ENCODE results near the gene MYRIP. TPM values are rescaled to one million over a fixed set of nuclear protein-coding genes. Genes with fewer than 3 reads are reported as not detected.

MYRIP gene
- polyA plus RNA-seq, 3 donors: not detected

- no CpG with 5 or more reads among the region's 4 CpGs for WGBS (ENCODE audit: insufficient coverage)
- H3K9ac ChIP-seq (ENCODE audit: insufficient read depth, low read length, poor library complexity, severe bottlenecking): no peak overlapping the region
Observed at GRCh38 chr3:40267937-40268724, 458.7 kb downstream of the MYRIP start.

DNA sequence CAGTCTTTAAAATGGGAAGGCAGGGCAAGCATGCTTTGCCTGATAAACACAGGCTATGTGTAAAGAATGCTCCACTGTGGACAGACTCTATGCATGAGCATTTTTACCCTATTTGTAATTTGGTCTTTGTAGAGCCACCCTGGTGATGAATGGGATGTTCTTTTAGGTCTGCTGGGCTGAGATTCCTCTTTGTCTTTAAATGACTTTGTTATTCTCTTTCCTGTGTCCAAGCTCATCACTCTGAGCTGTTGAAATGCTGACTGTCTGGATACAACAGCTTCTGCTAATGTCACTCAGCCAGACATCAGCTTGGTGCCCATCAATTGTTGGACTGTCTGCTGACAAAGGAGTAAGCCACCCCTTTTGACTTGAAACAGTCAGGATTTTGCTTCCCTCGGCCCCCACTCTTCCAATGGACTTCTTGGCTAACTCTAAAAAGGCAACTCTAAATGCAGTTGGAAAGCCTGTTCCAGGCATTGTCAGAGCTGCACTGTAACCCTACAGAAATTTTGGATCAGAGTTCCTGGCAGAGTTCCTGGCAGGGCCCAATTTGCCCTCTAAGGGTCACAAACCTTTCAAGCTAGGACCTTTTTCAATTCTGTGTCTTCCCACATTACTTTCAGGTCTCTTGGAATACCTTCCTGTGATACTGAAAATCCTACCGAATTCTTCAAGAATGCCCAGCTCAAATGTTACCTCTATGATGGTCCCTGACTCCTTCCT lies 459.6 kb downstream of the MYRIP start:
- Histone ChIP-seq H3K27ac (ENCODE audit: low read depth in 1 of 2, low read length in 2 of 2) (no peak overlapping the region), H3K4me2 (replicated peaks; ENCODE audit: extremely low read depth, low read length, poor library complexity, severe bottlenecking) (no peak overlapping the region), H3K36me3 (replicated peaks in 1 of 2; ENCODE audit: control insufficient read depth in 1 of 2, insufficient read depth in 2 of 2, low read length in 2 of 2) (no peaks in the 10 kb centered on the region), H4K20me1 (ENCODE audit: insufficient read depth, low read length) (no peaks in the 10 kb centered on the region), H2AFZ (ENCODE audit: insufficient read depth, low read depth, low read length, poor library complexity, severe bottlenecking) (no peak overlapping the region), H3K9me3 (replicated peaks in 1 of 2; ENCODE audit: control insufficient read depth in 1 of 2, insufficient read depth in 1 of 2, low read length in 2 of 2) (peaks cover 0 to 4% of the 10 kb centered on the region in 2 donors), H3K4me3 (replicated peaks in 1 of 3; ENCODE audit: low read depth in 2 of 3, low read length in 3 of 3) (no peak overlapping the region), H3K79me2 (ENCODE audit: insufficient read depth, low read length) (no peaks in the 10 kb centered on the region), H3K27me3 (ENCODE audit: control insufficient read depth in 2 of 2, insufficient read depth in 2 of 2, low read length in 2 of 2) (no peaks in the 10 kb centered on the region), H3K4me1 (ENCODE audit: control insufficient read depth in 1 of 2, insufficient read depth in 2 of 2, low read length in 2 of 2) (no peaks in the 10 kb centered on the region), H3K9ac (ENCODE audit: insufficient read depth, low read length, poor library complexity, severe bottlenecking) (no peak overlapping the region)
- H3K4me1 Mint-ChIP-seq: no peaks in the 10 kb centered on the region
- peaks cover 0 to 2% of the 10 kb centered on the region in 2 donors for H3K36me3 Mint-ChIP-seq
- DNase-seq: no peak
- no peak overlapping the region for H3K27ac Mint-ChIP-seq
- WGBS (ENCODE audit: insufficient coverage): 100% methylated on average over 2 of the region's 2 CpGs
- no peak overlapping the region for H3K4me3 Mint-ChIP-seq
- TF ChIP-seq, protein P1, sequence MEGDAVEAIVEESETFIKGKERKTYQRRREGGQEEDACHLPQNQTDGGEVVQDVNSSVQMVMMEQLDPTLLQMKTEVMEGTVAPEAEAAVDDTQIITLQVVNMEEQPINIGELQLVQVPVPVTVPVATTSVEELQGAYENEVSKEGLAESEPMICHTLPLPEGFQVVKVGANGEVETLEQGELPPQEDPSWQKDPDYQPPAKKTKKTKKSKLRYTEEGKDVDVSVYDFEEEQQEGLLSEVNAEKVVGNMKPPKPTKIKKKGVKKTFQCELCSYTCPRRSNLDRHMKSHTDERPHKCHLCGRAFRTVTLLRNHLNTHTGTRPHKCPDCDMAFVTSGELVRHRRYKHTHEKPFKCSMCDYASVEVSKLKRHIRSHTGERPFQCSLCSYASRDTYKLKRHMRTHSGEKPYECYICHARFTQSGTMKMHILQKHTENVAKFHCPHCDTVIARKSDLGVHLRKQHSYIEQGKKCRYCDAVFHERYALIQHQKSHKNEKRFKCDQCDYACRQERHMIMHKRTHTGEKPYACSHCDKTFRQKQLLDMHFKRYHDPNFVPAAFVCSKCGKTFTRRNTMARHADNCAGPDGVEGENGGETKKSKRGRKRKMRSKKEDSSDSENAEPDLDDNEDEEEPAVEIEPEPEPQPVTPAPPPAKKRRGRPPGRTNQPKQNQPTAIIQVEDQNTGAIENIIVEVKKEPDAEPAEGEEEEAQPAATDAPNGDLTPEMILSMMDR (IDR thresholded peaks at IDR 0.05): no peak
- peaks cover 0 to 13% (median 3%) of the 10 kb centered on the region in 7 donors for H3K9me3 Mint-ChIP-seq
- intact Hi-C loops (cut with micrococcal nuclease): no loop called here
- peaks cover 0 to 2% (median 2%) of the 10 kb centered on the region in 3 donors for H3K27me3 Mint-ChIP-seq (ENCODE audit: low read depth in 3 of 3)

More at GRCh38 chr3:40267937-40268724, 458.7 kb downstream of the MYRIP start:
- Histone ChIP-seq H2AFZ (ENCODE audit: insufficient read depth, low read depth, low read length, poor library complexity, severe bottlenecking) (no peak overlapping the region), H3K4me2 (replicated peaks; ENCODE audit: extremely low read depth, low read length, poor library complexity, severe bottlenecking) (no peak overlapping the region), H3K79me2 (ENCODE audit: insufficient read depth, low read length) (no peaks in the 10 kb centered on the region), H3K36me3 (replicated peaks in 1 of 2; ENCODE audit: control insufficient read depth in 1 of 2, insufficient read depth in 2 of 2, low read length in 2 of 2) (no peaks in the 10 kb centered on the region), H3K27me3 (ENCODE audit: control insufficient read depth in 2 of 2, insufficient read depth in 2 of 2, low read length in 2 of 2) (no peaks in the 10 kb centered on the region), H3K4me3 (replicated peaks in 1 of 3; ENCODE audit: low read depth in 2 of 3, low read length in 3 of 3) (no peak overlapping the region), H3K4me1 (ENCODE audit: control insufficient read depth in 1 of 2, insufficient read depth in 2 of 2, low read length in 2 of 2) (no peaks in the 10 kb centered on the region), H4K20me1 (ENCODE audit: insufficient read depth, low read length) (no peaks in the 10 kb centered on the region), H3K9me3 (replicated peaks in 1 of 2; ENCODE audit: control insufficient read depth in 1 of 2, insufficient read depth in 1 of 2, low read length in 2 of 2) (peaks cover 0 to 4% of the 10 kb centered on the region in 2 donors), H3K27ac (ENCODE audit: low read depth in 1 of 2, low read length in 2 of 2) (no peak overlapping the region)
- H3K27ac Mint-ChIP-seq: no peak overlapping the region
- peaks cover 0 to 13% (median 4%) of the 10 kb centered on the region in 7 donors for H3K9me3 Mint-ChIP-seq
- no peaks in the 10 kb centered on the region for H3K36me3 Mint-ChIP-seq
- H3K4me1 Mint-ChIP-seq: no peaks in the 10 kb centered on the region
- H3K4me3 Mint-ChIP-seq: no peak overlapping the region
- TF ChIP-seq, protein P1 (IDR thresholded peaks at IDR 0.05): no peak
- DNase-seq: no peak
- intact Hi-C loops (cut with micrococcal nuclease): no loop called here
- peaks cover 0 to 2% (median 2%) of the 10 kb centered on the region in 3 donors for H3K27me3 Mint-ChIP-seq (ENCODE audit: low read depth in 3 of 3)
